Esophagus squamous epithelium (tissue), 4 donors: ENCODE results near the gene DKK2.

ENCODE experiments used
- POLR2A ChIP-seq, 4 donors: fragments of 450-650 bp; IDR thresholded peaks; one replicate each; pipeline ENCODE4 v1.6.1; 2017; ENCODE audit warnings: antibody characterized with exemption in 4 of 4, mild to moderate bottlenecking in 4 of 4, moderate library complexity in 3 of 4
- TF ChIP-seq, protein P1 (sequence below), 6 experiments: fragments of 450-650 bp in 4 of 6; fragments of 200-600 bp in 2 of 6; sonication (generic) in 2 of 6; IDR thresholded peaks; one replicate each; pipeline ENCODE4 v1.5.1; 2016 to 2019; ENCODE audit warnings: antibody characterized with exemption in 6 of 6, mild to moderate bottlenecking in 4 of 6, moderate library complexity in 4 of 6

DNA sequence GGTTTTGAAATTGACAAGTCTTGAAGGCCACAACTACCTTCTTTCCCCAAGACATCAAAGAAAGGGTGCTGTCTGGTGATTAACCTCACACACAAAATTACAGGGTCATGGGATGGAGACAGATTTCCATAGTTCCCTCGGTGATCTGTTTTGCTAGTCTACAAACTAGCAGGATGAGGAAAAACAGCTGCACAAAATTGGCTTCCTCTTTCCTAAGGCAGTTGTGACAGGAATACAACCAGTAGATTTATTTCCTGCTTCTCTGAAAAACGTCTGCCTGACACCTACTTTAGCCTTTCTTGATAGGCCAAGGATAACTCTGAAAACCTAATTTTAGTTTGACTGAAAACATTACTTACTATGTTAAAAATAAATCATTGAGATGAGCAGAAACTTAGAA lies 39.6 kb downstream of the DKK2 start:
- TF ChIP-seq, protein P1, sequence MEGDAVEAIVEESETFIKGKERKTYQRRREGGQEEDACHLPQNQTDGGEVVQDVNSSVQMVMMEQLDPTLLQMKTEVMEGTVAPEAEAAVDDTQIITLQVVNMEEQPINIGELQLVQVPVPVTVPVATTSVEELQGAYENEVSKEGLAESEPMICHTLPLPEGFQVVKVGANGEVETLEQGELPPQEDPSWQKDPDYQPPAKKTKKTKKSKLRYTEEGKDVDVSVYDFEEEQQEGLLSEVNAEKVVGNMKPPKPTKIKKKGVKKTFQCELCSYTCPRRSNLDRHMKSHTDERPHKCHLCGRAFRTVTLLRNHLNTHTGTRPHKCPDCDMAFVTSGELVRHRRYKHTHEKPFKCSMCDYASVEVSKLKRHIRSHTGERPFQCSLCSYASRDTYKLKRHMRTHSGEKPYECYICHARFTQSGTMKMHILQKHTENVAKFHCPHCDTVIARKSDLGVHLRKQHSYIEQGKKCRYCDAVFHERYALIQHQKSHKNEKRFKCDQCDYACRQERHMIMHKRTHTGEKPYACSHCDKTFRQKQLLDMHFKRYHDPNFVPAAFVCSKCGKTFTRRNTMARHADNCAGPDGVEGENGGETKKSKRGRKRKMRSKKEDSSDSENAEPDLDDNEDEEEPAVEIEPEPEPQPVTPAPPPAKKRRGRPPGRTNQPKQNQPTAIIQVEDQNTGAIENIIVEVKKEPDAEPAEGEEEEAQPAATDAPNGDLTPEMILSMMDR (IDR thresholded peaks at IDR 0.05) = no peak
- TF ChIP-seq POLR2A (IDR thresholded peaks at IDR 0.05) = no peak
